Measurements from ENCODE around the gene NRDE2. TPM values are rescaled to one million over a fixed set of nuclear protein-coding genes. Genes with fewer than 3 reads are reported as not detected.

The NRDE2 gene
- polyA plus RNA-seq, 1 donor from 2014 or later, result 9.5 TPM

DNA sequence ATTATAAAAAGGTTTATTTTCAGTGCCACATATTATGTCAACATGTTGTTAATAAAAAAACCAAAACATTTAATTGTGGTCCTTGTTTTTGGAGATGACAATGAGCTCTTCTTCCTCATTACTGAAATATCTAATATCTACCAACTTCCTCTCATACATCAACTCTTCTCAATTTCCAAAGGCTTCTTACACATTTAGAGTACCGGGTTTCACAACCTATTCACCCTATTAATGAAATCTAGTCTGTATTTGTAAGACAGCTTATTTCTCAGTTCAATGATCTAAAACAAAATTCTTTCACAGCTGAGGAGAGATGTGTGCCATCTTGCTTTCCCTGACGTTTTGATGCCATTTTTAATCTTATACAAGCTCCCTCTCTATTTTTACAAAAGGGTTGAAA lies 14.5 kb downstream of the NRDE2 start:
- no peaks in the 10 kb centered on the region for H4K20me1 ChIP-seq (ENCODE audit: insufficient read depth)
- no peaks in the 10 kb centered on the region for H3K79me2 ChIP-seq (replicated peaks; ENCODE audit: insufficient read depth, low read length)
- H3K9me3 ChIP-seq (ENCODE audit: low read length), result no peaks in the 10 kb centered on the region
- peaks cover 4% of the 10 kb centered on the region for H3K9me2 ChIP-seq (ENCODE audit: insufficient read depth, low read length)
- H3K27me3 ChIP-seq (ENCODE audit: insufficient read depth, low read depth, low read length), result no peaks in the 10 kb centered on the region
- no peak overlapping the region for H2AFZ ChIP-seq (ENCODE audit: low read depth, low read length)
- TF ChIP-seq EZH2 (IDR thresholded peaks at IDR 0.05; ENCODE audit: borderline replicate concordance, insufficient read depth, low read length, poor library complexity, severe bottlenecking), result no peak
- no peak overlapping the region for H3K4me2 ChIP-seq (ENCODE audit: low read length)
- no peaks in the 10 kb centered on the region for H3K36me3 ChIP-seq (ENCODE audit: insufficient read depth, low read length)
- H3K4me3 ChIP-seq (ENCODE audit: low read length), result no peak overlapping the region
- no peaks in the 10 kb centered on the region for H3F3A ChIP-seq (ENCODE audit: insufficient read depth, low read length, poor library complexity, severe bottlenecking)
- no peak overlapping the region for H3K27ac ChIP-seq (ENCODE audit: low read length)
- H3K9ac ChIP-seq (ENCODE audit: low read length), result no peak overlapping the region

DNA sequence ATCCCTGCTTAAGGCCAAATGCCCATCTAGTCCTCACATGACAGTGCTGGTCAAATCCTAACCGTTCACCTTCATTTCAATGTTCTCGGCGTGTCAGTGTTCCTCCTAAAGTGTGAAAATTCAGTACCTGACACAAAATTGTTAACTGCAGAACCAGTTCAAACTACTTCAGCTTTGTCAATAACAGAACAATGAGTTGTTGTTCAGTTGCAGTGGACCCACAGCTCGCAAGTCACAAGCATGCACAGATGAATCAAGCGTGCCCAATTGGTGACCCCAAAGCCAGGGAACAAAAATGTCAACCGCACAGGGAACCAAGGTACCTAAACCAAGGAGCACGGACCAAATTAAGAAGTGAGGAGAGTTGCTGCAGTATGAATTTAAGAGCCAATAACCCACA lies 23.2 kb downstream of the NRDE2 start:
- H3K9ac ChIP-seq (ENCODE audit: low read length), result no peak overlapping the region
- no peak overlapping the region for H3K4me3 ChIP-seq (ENCODE audit: low read length)
- H4K20me1 ChIP-seq (ENCODE audit: insufficient read depth), result no peaks in the 10 kb centered on the region
- no peaks in the 10 kb centered on the region for H3K9me2 ChIP-seq (ENCODE audit: insufficient read depth, low read length)
- H3K27me3 ChIP-seq (ENCODE audit: insufficient read depth, low read depth, low read length), result no peaks in the 10 kb centered on the region
- no peak overlapping the region for H2AFZ ChIP-seq (ENCODE audit: low read depth, low read length)
- no peak overlapping the region for H3K27ac ChIP-seq (ENCODE audit: low read length)
- H3K4me2 ChIP-seq (ENCODE audit: low read length), result no peak overlapping the region
- no peaks in the 10 kb centered on the region for H3K9me3 ChIP-seq (ENCODE audit: low read length)
- no peaks in the 10 kb centered on the region for H3K79me2 ChIP-seq (replicated peaks; ENCODE audit: insufficient read depth, low read length)
- no peaks in the 10 kb centered on the region for H3F3A ChIP-seq (ENCODE audit: insufficient read depth, low read length, poor library complexity, severe bottlenecking)
- peaks cover 7% of the 10 kb centered on the region for H3K36me3 ChIP-seq (ENCODE audit: insufficient read depth, low read length)
- TF ChIP-seq MXI1 (conservative IDR thresholded peaks at IDR 0.05; ENCODE audit: poor library complexity, severe bottlenecking), result no peak
- TF ChIP-seq SMC3 (conservative IDR thresholded peaks at IDR 0.05; ENCODE audit: poor library complexity), result no peak
- no peak for TF ChIP-seq RAD21 (conservative IDR thresholded peaks at IDR 0.05)
- no peak for TF ChIP-seq TAF1 (IDR thresholded peaks at IDR 0.05; ENCODE audit: low read depth)
- TF ChIP-seq, protein P1, sequence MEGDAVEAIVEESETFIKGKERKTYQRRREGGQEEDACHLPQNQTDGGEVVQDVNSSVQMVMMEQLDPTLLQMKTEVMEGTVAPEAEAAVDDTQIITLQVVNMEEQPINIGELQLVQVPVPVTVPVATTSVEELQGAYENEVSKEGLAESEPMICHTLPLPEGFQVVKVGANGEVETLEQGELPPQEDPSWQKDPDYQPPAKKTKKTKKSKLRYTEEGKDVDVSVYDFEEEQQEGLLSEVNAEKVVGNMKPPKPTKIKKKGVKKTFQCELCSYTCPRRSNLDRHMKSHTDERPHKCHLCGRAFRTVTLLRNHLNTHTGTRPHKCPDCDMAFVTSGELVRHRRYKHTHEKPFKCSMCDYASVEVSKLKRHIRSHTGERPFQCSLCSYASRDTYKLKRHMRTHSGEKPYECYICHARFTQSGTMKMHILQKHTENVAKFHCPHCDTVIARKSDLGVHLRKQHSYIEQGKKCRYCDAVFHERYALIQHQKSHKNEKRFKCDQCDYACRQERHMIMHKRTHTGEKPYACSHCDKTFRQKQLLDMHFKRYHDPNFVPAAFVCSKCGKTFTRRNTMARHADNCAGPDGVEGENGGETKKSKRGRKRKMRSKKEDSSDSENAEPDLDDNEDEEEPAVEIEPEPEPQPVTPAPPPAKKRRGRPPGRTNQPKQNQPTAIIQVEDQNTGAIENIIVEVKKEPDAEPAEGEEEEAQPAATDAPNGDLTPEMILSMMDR (IDR thresholded peaks at IDR 0.05; ENCODE audit: poor library complexity, severe bottlenecking), result no peak
- no peak for TF ChIP-seq EP300 (conservative IDR thresholded peaks at IDR 0.05; ENCODE audit: poor library complexity, severe bottlenecking)
- TF ChIP-seq POLR2AphosphoS5 (IDR thresholded peaks at IDR 0.05), result no peak
- TF ChIP-seq, protein P2, sequence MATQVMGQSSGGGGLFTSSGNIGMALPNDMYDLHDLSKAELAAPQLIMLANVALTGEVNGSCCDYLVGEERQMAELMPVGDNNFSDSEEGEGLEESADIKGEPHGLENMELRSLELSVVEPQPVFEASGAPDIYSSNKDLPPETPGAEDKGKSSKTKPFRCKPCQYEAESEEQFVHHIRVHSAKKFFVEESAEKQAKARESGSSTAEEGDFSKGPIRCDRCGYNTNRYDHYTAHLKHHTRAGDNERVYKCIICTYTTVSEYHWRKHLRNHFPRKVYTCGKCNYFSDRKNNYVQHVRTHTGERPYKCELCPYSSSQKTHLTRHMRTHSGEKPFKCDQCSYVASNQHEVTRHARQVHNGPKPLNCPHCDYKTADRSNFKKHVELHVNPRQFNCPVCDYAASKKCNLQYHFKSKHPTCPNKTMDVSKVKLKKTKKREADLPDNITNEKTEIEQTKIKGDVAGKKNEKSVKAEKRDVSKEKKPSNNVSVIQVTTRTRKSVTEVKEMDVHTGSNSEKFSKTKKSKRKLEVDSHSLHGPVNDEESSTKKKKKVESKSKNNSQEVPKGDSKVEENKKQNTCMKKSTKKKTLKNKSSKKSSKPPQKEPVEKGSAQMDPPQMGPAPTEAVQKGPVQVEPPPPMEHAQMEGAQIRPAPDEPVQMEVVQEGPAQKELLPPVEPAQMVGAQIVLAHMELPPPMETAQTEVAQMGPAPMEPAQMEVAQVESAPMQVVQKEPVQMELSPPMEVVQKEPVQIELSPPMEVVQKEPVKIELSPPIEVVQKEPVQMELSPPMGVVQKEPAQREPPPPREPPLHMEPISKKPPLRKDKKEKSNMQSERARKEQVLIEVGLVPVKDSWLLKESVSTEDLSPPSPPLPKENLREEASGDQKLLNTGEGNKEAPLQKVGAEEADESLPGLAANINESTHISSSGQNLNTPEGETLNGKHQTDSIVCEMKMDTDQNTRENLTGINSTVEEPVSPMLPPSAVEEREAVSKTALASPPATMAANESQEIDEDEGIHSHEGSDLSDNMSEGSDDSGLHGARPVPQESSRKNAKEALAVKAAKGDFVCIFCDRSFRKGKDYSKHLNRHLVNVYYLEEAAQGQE (IDR thresholded peaks at IDR 0.05; ENCODE audit: borderline replicate concordance), result no peak
- no peak for TF ChIP-seq EZH2 (IDR thresholded peaks at IDR 0.05; ENCODE audit: borderline replicate concordance, insufficient read depth, low read length, poor library complexity, severe bottlenecking)

DNA sequence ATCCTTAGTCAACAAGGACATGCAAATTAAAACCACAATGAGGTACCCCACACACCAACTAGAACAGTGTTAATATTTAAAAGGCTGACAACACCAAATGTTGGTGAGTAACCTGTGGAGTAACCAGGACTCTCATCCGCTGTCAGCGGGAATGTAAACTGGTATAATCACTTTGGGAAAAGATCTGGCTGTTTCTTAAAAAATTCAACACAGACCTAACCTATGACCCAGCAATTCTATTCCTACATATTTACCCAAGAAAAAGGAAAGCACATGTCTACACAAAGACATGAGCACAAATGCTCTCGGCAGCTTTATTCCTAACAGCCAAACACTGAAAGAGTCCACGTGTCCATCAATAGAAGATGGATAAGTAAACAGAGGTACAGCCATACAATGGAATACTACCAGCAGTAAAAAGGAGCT lies 26.6 kb downstream of the NRDE2 start:
- no peaks in the 10 kb centered on the region for H3K79me2 ChIP-seq (replicated peaks; ENCODE audit: insufficient read depth, low read length)
- H2AFZ ChIP-seq (ENCODE audit: low read depth, low read length), result no peak overlapping the region
- no peak overlapping the region for H3K4me2 ChIP-seq (ENCODE audit: low read length)
- H4K20me1 ChIP-seq (ENCODE audit: insufficient read depth), result no peaks in the 10 kb centered on the region
- H3K9me3 ChIP-seq (ENCODE audit: low read length), result no peaks in the 10 kb centered on the region
- H3F3A ChIP-seq (ENCODE audit: insufficient read depth, low read length, poor library complexity, severe bottlenecking), result no peaks in the 10 kb centered on the region
- H3K9ac ChIP-seq (ENCODE audit: low read length), result peak overlapping the region; percentile 7
- peak overlapping the region; percentile 54 for H3K27ac ChIP-seq (ENCODE audit: low read length)
- TF ChIP-seq EP300 (conservative IDR thresholded peaks at IDR 0.05; ENCODE audit: poor library complexity, severe bottlenecking) (no peak), TAF1 (IDR thresholded peaks at IDR 0.05; ENCODE audit: low read depth) (no peak), RAD21 (conservative IDR thresholded peaks at IDR 0.05) (no peak), EZH2 (IDR thresholded peaks at IDR 0.05; ENCODE audit: borderline replicate concordance, insufficient read depth, low read length, poor library complexity, severe bottlenecking) (no peak), MXI1 (conservative IDR thresholded peaks at IDR 0.05; ENCODE audit: poor library complexity, severe bottlenecking) (no peak), SMC3 (conservative IDR thresholded peaks at IDR 0.05; ENCODE audit: poor library complexity) (no peak), POLR2AphosphoS5 (IDR thresholded peaks at IDR 0.05) (no peak)
- TF ChIP-seq, protein P1 (IDR thresholded peaks at IDR 0.05; ENCODE audit: poor library complexity, severe bottlenecking), result no peak
- TF ChIP-seq, protein P2 (IDR thresholded peaks at IDR 0.05; ENCODE audit: borderline replicate concordance), result no peak
- no peaks in the 10 kb centered on the region for H3K9me2 ChIP-seq (ENCODE audit: insufficient read depth, low read length)
- H3K27me3 ChIP-seq (ENCODE audit: insufficient read depth, low read depth, low read length), result no peaks in the 10 kb centered on the region
- no peaks in the 10 kb centered on the region for H3K36me3 ChIP-seq (ENCODE audit: insufficient read depth, low read length)
- H3K4me3 ChIP-seq (ENCODE audit: low read length), result no peak overlapping the region

Measured in neural cell (in vitro differentiated cells).